ENCODE results near the gene LTF. TPM values are rescaled to one million over a fixed set of nuclear protein-coding genes. Genes with fewer than 3 reads are reported as not detected.

The LTF gene
- total RNA-seq, 1 experiment from 2014 or later: not detected

- no peak for DNase-seq (ENCODE audit: low read depth)
These were observed 5.1 kb upstream of the LTF start for GRCh38 chr3:46469680-46470357.

- no peak for DNase-seq (ENCODE audit: low read depth)
These were observed 4.3 kb upstream of the LTF start for GRCh38 chr3:46468753-46469600.

DNA sequence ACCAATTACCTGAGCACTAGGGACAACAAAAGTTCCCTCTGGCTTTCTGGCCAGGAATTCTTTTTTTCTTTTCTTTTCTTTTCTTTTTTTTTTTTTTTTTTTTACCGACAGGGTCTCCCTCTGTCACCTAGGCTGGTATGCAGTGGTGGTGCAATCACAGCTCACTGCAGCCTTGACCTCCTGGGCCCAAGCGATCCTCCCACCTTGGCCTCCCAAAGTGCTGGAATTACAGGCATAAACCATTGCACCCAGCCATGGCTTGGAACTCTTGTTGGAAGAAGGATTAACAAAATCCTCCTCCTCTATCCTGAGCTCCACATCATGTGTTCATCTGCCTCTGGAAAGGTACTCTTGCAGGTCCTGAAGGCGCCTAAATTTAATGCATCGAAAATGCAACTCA lies 2.9 kb upstream of the LTF start:
- no peak for DNase-seq (ENCODE audit: low read depth)

DNA sequence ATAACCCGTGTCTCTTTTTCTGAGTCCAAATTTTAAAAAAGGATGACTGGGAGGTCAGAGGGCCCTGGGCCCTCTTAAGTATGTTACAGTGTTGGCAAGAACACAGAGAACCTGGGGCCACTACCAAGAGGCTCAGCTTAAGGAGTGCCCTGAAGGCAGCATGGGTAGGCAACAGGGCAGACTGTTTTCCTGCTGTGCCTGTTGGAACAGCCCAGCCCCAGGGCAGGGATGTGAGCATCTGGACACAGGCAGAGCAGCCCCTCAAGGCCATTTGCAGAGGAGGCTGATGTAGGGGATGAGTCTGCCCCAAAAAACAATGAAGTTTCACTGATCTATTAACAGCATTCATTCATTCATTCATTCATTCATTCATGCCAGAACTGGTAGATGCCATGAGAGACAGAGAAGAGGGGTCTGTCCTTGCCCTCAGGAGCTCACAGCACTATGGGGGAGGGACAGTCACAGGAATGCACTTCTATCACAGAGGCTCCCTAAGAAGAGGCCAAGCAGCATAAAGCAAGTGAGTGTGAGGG lies 2.2 kb upstream of the LTF start:
- no peak for DNase-seq (ENCODE audit: low read depth)

DNA sequence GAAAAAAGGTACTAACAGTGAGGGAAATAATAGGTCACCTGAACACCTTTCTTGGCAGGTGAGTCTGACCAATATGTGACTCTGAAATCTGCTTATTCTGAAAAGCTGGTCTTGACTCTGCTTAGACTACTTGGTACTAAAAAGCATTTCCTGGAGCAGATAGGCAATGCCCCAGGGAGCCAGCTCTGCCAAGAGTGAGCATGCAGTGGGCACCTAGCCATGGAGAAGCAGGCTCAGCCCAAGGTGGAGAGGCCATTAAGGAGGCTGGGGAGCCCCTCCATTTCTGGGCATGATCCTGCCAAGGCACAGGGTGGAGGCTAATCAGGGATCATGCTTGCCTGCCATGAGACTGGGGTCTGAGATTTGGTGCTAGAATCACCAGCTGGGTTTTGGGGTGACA lies 1.6 kb upstream of the LTF start:
- no peak for DNase-seq (ENCODE audit: low read depth)

DNA sequence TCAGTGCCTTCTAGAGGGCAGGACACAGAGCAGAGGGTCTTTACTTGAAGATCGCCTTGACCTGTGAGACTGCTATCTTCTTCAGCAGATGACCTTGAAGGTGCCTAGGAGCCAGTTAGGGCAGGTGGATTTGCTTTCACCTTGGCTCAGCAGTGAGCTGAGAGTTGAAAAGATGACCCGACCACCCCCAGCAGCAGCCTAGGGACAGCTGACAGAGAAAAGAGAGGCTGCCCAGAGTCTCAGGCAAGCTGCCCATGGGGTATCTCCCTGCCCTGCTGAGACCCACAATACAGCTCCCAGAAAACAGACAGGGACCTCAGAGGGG lies 453 bp upstream of the LTF start:
- no peak for DNase-seq (ENCODE audit: low read depth)

DNA sequence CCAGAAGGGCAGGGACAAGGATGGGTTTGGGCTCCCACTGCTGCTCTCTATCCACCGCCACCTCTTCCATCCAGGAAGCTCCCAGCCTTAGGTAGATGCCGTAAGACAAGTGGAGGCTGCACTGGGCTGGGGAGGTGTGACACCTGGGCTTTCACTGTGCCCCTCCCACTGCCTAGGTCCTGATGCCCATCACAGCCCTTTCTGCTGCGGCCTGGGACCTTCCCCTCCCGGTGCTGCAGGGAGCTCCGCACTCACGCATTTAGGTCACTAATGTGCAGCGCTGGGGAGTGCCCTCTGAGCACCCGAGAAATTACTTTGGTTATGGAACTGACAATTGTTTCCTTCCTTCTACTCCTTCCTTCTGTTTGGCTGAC lies 850 bp downstream of the LTF start:
- DNase-seq (ENCODE audit: low read depth): no peak

DNA sequence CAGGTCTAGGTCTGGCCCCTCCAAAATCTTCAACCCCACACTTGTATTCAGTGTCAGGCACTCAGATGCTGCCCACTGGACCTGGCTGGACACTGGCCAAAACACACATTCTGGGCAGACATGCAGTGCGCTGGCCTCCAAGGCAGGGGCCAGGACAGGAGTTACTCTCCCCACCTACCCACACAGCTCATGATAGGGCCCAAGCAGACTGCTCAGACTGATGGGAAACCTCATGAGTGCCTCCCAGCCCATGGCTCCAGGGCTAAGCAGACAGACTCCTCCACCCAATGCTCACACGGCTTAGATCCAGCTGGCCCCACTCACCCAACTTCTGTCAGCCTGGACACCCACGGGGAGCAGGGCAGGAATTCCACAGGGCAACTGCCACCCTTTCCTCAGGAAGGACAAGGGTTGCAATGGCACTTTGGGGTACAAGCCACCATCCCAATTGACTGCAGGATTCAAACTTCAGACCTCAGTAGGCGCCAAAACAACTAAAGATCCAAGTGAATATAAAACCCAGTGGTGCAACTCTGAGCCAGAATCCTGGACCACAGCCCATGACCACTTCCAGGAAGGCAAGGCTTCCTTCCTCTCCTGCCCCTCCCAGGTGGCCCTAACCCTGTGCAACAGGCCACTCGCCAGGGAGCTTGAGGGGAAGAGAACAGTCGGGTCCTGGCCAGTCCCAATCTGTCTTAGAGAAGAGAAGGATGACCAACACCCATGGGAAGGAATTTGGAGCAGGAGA lies 1.4 kb downstream of the LTF start:
- DNase-seq (ENCODE audit: low read depth): peak; percentile 6

- DNase-seq (ENCODE audit: low read depth): peak; percentile 39
These were observed 2.2 kb downstream of the LTF start for GRCh38 chr3:46462511-46462910.

DNA sequence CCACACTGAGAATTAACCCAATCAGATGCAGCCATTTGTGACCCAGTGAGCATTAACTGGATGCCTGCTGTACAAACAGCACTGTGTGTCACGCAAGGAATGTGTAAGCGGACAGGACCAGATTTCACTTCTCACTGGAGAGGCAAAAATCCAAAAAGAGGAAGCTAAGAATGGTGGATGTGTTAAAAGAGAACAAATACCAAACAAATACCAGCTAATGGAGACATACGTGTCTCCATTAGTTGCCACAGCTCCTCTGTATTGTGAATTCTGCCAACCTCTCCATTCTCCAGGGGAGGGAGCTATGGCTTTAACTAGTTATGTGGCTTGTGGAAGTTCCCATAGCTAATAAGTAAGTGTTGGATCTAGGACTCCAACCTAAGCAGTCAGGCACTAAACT lies 2.6 kb downstream of the LTF start:
- no peak for DNase-seq (ENCODE audit: low read depth)

GRCh38 chr3:46460051-46460450 lies 4.7 kb downstream of the LTF start:
- DNase-seq (ENCODE audit: low read depth): no peak

DNA sequence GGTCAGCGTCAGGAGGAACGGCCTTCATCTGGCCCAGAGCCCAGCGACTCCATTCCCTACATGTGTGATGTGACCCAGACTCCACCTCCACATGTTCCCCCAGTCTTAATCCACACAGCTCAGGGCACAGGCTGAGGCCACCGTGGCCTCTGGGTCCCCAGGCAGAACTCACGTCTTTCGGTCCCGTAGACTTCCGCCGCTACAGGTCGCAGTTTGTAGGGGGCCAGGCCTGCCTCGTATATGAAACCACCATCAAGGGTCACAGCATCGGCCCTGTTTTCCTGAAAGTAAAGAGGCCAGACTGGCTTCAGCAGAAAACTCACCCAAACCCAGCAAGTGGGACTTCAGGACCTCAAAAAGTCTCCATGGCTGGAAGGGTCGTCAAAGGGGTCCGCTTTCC lies 8.6 kb downstream of the LTF start:
- DNase-seq (ENCODE audit: low read depth): no peak

DNA sequence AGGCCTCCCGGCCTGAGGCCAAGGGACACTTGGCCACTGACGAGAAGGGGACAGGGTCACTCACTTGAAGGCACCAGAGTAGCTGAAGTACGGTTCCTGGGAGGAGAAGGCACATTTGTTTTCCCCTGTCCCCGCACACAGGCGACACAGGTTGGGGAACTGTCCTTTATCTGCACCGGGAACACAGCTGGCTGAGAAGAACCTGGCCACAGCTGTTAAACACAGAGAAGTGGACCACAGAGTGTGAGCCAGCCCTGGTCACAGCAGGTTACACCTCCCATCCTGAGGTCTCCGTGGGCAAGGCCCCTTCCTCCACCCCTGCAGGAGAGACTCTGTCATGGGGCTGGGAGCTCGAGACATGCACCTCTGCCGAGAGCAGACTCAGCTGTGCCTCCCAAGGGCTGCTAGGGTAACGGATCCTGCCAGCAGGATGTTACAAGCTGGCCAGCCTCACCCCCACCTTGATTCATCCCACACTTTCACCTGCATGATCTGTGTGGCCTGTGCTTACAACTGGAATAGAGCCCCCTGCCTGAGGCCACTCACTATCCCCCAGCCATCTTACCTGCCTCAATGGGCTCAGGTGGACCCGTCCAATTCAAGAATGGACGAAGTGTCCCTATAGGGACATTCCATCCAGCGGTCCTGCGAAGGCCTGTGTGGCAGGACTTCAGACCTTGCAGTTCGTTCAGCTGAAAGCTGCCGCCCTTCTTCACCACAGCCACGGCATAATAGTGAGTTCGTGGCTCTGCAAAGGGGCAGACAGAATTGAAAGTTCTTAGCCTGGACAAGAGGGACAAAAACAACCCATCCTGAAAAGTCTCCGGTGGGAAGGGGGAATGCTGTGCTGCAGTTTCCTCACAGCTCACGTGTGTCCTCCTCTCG lies 9.2 kb downstream of the LTF start:
- no peak for DNase-seq (ENCODE audit: low read depth)

DNA sequence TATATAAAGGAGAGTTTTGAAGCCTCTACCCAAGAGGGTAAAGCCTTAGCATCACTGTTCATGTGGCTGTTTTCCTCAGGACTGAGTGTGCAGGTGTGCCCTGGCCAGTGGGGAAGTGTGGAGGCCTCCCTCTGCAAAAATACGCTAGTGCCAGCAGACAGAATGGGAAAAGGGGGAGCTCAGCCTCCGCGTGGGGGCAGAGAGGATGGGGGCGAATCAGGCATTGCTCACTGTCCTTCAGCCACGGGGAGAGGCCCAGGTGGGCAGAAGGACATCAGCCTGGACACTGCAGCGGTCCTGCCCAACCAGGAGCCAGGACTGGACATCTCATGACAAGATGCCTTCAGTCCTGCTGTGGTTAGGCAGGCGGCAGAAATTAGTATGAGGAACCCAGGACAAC lies 10.1 kb downstream of the LTF start:
- DNase-seq (ENCODE audit: low read depth): no peak

DNA sequence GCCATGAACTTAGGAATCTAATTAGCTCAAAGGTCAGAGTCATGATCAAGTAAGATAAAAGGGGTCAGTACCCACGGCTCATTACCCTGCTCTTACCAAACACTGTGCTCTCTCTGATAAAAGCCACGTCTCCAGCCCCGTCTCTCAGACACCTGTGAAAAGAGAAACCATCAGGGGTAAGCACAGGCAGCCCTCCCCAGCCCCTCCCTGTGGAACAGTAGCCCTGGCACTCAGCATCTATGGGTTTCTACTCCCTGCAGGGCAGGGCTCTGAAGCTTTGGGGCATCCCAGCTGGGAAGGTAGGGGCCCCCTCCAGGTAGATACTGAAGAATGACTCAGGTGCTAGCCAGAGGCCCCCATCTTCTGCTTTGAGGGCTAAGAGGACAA lies 10.5 kb downstream of the LTF start:
- no peak for DNase-seq (ENCODE audit: low read depth)

GRCh38 chr3:46453526-46454208 lies 11.0 kb downstream of the LTF start:
- DNase-seq (ENCODE audit: low read depth): no peak

DNA sequence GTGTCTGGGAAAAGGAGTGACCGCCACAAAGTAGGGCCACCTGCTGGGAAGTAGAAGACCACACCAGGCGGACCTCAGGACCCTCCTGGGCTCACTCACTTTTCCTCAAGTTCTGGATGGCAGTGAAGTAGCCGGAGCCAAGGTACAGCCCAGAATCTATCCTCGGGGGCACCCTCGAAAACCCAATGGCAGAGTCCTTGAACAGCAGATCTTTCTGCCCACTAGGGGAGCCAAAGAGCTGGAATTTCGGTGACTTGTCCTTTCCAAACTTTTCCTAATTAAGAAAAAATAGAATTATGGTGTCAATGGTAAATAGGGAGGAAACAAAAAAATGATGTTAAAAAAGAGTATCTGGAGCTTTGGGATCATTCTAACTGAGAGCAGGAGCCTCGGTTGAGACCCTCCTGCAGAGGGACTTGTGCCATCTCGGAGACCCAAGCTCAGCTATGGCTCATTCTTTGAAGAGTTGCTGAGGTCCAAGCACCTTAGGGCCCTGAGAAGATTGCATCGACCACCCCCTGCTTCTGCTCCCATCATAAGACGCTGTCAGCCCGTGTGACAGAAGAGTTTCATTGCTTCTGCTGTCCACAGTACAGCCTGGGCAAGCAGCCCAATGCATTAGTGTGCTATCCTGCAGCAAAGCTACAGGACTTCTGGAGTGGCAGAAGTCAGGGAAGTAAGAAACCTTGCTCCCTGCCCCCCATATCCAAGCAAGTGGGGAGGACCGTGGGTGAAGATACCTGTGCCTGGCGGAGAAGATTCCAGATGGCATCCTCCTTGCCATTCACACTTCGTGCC lies 14.8 kb downstream of the LTF start:
- DNase-seq (ENCODE audit: low read depth): no peak

GRCh38 chr3:46448721-46449120 lies 16.0 kb downstream of the LTF start:
- DNase-seq (ENCODE audit: low read depth): no peak

DNA sequence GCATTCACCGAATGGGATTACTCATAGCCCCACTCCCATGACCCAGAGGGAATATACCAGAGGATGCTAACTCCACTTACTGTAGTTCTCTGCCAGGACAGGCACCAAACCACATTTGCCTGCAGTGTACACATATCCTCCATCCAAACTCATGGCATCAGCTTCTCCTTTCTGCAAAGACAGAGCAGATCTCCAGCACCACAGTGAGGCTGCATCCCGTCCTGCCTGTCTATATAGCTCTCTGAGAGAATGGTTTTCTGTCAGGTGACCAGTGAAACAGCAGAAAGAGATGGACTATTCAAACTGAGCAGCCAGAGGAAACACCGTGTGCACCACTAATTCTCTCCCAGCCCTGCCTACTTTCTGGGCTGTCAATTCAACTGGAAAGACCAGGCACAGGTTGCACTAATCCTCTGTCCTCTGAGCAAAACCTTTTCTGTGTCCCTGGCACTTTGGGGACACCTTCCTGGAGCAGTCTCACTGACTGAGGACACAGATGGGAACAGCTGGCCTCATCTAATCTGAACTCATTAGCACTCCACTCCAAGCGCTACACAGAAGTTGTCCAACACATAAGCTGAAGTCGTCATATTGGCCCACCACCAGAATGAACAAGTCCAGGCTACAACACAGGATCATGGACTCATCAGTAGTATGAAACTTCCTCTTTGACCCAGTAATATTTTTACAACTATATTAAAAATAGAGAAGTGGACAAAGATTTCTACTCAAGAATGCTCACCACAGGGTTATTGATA lies 17.3 kb downstream of the LTF start:
- DNase-seq (ENCODE audit: low read depth): no peak

Data from Daoy (cell line).